ENCODE measurements around the gene NAT16. TPM values are rescaled to one million over a fixed set of nuclear protein-coding genes. Genes with fewer than 3 reads are reported as not detected.

Gene NAT16
- total and polyA plus RNA-seq, 2 of the 8 experiments (the other 6 are each of a cell fraction or from before 2014, with no cell fraction given): 0.26 to 0.84 TPM

DNA sequence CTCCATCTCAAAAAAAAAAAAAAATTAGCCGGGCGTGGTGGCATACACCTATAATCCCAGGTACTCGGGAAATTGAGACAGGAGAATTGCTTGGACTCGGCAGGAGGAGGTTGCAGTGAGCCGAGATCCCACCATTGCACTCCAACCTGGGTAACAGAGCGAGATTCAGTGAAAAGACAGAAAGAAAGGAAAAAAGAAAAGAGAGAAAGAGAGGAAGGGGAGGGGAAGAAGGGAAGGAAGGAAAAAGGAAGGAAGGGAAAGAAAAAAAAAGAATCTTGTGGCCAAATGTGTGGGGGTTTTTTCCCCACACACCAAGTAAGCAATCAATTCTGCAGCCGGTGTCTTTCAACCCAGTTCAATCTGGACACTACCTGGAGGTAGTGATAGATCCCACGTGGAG, 9.0 kb upstream of the NAT16 start (continued):
- TF ChIP-seq, protein P1, sequence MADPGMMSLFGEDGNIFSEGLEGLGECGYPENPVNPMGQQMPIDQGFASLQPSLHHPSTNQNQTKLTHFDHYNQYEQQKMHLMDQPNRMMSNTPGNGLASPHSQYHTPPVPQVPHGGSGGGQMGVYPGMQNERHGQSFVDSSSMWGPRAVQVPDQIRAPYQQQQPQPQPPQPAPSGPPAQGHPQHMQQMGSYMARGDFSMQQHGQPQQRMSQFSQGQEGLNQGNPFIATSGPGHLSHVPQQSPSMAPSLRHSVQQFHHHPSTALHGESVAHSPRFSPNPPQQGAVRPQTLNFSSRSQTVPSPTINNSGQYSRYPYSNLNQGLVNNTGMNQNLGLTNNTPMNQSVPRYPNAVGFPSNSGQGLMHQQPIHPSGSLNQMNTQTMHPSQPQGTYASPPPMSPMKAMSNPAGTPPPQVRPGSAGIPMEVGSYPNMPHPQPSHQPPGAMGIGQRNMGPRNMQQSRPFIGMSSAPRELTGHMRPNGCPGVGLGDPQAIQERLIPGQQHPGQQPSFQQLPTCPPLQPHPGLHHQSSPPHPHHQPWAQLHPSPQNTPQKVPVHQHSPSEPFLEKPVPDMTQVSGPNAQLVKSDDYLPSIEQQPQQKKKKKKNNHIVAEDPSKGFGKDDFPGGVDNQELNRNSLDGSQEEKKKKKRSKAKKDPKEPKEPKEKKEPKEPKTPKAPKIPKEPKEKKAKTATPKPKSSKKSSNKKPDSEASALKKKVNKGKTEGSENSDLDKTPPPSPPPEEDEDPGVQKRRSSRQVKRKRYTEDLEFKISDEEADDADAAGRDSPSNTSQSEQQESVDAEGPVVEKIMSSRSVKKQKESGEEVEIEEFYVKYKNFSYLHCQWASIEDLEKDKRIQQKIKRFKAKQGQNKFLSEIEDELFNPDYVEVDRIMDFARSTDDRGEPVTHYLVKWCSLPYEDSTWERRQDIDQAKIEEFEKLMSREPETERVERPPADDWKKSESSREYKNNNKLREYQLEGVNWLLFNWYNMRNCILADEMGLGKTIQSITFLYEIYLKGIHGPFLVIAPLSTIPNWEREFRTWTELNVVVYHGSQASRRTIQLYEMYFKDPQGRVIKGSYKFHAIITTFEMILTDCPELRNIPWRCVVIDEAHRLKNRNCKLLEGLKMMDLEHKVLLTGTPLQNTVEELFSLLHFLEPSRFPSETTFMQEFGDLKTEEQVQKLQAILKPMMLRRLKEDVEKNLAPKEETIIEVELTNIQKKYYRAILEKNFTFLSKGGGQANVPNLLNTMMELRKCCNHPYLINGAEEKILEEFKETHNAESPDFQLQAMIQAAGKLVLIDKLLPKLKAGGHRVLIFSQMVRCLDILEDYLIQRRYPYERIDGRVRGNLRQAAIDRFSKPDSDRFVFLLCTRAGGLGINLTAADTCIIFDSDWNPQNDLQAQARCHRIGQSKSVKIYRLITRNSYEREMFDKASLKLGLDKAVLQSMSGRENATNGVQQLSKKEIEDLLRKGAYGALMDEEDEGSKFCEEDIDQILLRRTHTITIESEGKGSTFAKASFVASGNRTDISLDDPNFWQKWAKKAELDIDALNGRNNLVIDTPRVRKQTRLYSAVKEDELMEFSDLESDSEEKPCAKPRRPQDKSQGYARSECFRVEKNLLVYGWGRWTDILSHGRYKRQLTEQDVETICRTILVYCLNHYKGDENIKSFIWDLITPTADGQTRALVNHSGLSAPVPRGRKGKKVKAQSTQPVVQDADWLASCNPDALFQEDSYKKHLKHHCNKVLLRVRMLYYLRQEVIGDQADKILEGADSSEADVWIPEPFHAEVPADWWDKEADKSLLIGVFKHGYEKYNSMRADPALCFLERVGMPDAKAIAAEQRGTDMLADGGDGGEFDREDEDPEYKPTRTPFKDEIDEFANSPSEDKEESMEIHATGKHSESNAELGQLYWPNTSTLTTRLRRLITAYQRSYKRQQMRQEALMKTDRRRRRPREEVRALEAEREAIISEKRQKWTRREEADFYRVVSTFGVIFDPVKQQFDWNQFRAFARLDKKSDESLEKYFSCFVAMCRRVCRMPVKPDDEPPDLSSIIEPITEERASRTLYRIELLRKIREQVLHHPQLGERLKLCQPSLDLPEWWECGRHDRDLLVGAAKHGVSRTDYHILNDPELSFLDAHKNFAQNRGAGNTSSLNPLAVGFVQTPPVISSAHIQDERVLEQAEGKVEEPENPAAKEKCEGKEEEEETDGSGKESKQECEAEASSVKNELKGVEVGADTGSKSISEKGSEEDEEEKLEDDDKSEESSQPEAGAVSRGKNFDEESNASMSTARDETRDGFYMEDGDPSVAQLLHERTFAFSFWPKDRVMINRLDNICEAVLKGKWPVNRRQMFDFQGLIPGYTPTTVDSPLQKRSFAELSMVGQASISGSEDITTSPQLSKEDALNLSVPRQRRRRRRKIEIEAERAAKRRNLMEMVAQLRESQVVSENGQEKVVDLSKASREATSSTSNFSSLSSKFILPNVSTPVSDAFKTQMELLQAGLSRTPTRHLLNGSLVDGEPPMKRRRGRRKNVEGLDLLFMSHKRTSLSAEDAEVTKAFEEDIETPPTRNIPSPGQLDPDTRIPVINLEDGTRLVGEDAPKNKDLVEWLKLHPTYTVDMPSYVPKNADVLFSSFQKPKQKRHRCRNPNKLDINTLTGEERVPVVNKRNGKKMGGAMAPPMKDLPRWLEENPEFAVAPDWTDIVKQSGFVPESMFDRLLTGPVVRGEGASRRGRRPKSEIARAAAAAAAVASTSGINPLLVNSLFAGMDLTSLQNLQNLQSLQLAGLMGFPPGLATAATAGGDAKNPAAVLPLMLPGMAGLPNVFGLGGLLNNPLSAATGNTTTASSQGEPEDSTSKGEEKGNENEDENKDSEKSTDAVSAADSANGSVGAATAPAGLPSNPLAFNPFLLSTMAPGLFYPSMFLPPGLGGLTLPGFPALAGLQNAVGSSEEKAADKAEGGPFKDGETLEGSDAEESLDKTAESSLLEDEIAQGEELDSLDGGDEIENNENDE (IDR thresholded peaks at IDR 0.05; ENCODE audit: insufficient replicate concordance, low read length): no peak
- TF ChIP-seq JUND (IDR thresholded peaks at IDR 0.05; ENCODE audit: low read length) (no peak), FOSL1 (IDR thresholded peaks at IDR 0.05; ENCODE audit: insufficient read depth, low read depth, low read length) (no peak), SRF (IDR thresholded peaks at IDR 0.05; ENCODE audit: low read depth, low read length) (no peak), BRCA1 (IDR thresholded peaks at IDR 0.05; ENCODE audit: low read depth, low read length) (no peak)

Measured in H1 (cell line).